HCT116 (cell line): ENCODE measurements around the gene SCARB1. TPM values are rescaled to one million over a fixed set of nuclear protein-coding genes. Genes with fewer than 3 reads are reported as not detected.

Experiments
- ATAC-seq: fragments of 200-7000 bp; cut with Tn5 transposase; 2 replicates; pipeline ENCODE4 v1.9.1; 2020; ENCODE audit warnings: mild to moderate bottlenecking, moderate library complexity
- BruUV-seq: library from RNA; stranded (reverse); fragments of 400-500 nt; replicated peaks from 2 replicates; lab custom pipeline; 2021; lab: Mats Ljungman, UMichigan
- CTCF ChIA-PET: fragments of 300-600 bp; sonication (Branson Sonifier 250); formaldehyde crosslinking; loops from one replicate; lab custom pipeline; 2021; ENCODE audit warnings: antibody characterized with exemption; lab: Charles Lee
- POLR2A ChIA-PET: fragments of 300-600, 350-600 bp; sonication (Branson Sonifier 250); formaldehyde crosslinking; loops from one replicate; lab custom pipeline; 2021; ENCODE audit warnings: antibody characterized with exemption; lab: Charles Lee
- RAD21 ChIA-PET, 2 experiments: fragments of 300-600 bp; sonication (Branson Sonifier 250); formaldehyde crosslinking; loops; one replicate each; lab custom pipeline; 2023; ENCODE audit warnings: low total read pairs in 2 of 2; ENCODE audit not compliant: uncharacterized antibody in 2 of 2, unreplicated experiment in 2 of 2, low non-redundant PET in 1 of 2; lab: Charles Lee
- DNase-seq: peaks from one replicate; pipeline ENCODE4 v3.0.0-alpha.2; 2010; ENCODE audit warnings: low read depth, low spot score
- H2AFZ ChIP-seq: fragments of 200-600 bp; shearing (Covaris generic), sonication (generic); 2 replicates; pipeline ENCODE4 v1.6.1; 2017; ENCODE audit warnings: low read depth, mixed run types, mixed read lengths, antibody characterized with exemption, low read length; ENCODE audit not compliant: poor library complexity, severe bottlenecking
- H3K27ac ChIP-seq: 2 replicates; pipeline ENCODE4 v1.5.1; 2012; ENCODE audit warnings: low read depth, low read length
- H3K27me3 ChIP-seq: fragments of 200-600 bp; sonication (generic); 2 replicates; pipeline ENCODE4 v1.6.1; 2016; ENCODE audit warnings: mixed run types, low read length, mixed read lengths; ENCODE audit not compliant: insufficient read depth
- H3K36me3 ChIP-seq, 2 experiments: fragments of 200-500 bp in 1 of 2; fragments of 200-600 bp in 1 of 2; sonication (Bioruptor generic) in 1 of 2; sonication (generic) in 1 of 2; 2 replicates each; pipeline versions ENCODE4 v1.5.1 to v1.6.1; 2014 to 2016; ENCODE audit warnings: low read length in 2 of 2, inconsistent platforms in 1 of 2, mixed read lengths in 1 of 2, mixed run types in 1 of 2; ENCODE audit not compliant: insufficient read depth in 2 of 2, control insufficient read depth in 1 of 2
- H3K4me1 ChIP-seq, 2 experiments: fragments of 200-600 bp in 1 of 2; sonication (generic) in 1 of 2; 2 replicates each; pipeline versions ENCODE4 v1.5.1 to v1.6.1; 2012 to 2017; ENCODE audit warnings: low read length in 2 of 2, inconsistent platforms in 1 of 2, mild to moderate bottlenecking in 1 of 2, mixed read lengths in 1 of 2, mixed run types in 1 of 2, moderate library complexity in 1 of 2; ENCODE audit not compliant: insufficient read depth in 2 of 2, control insufficient read depth in 1 of 2
- H3K4me2 ChIP-seq: fragments of 200-600 bp; sonication (generic); 2 replicates; pipeline ENCODE4 v1.6.1; 2017; ENCODE audit warnings: mixed run types, low read length, mixed read lengths
- H3K4me3 ChIP-seq, 2 experiments: fragments of 200-600 bp in 1 of 2; sonication (generic) in 1 of 2; replicated peaks in 1 of 2; 2 replicates each; pipeline ENCODE4 v1.5.1; 2011 to 2016; ENCODE audit warnings: low read length in 2 of 2, control low read depth in 1 of 2, low read depth in 1 of 2, mild to moderate bottlenecking in 1 of 2, mixed read lengths in 1 of 2, mixed run types in 1 of 2
- H3K79me2 ChIP-seq: fragments of 200-600 bp; sonication (generic); 2 replicates; pipeline ENCODE4 v1.6.1; 2017; ENCODE audit warnings: mild to moderate bottlenecking, mixed run types, low read length, moderate library complexity, mixed read lengths; ENCODE audit not compliant: insufficient read depth
- H3K9ac ChIP-seq: fragments of 200-600 bp; sonication (generic); 2 replicates; pipeline ENCODE4 v1.6.1; 2016; ENCODE audit warnings: low read length, mixed read lengths
- H3K9me2 ChIP-seq: fragments of 200-600 bp; sonication (generic), shearing (Covaris generic); 2 replicates; pipeline ENCODE4 v1.6.1; 2017; ENCODE audit warnings: mixed run types, mild to moderate bottlenecking, moderate library complexity; ENCODE audit not compliant: insufficient read depth
- H3K9me3 ChIP-seq, 2 experiments: fragments of 200-500 bp in 1 of 2; fragments of 200-600 bp in 1 of 2; sonication (Bioruptor generic) in 1 of 2; sonication (generic) in 1 of 2; 2 replicates each; pipeline ENCODE4 v1.6.1; 2014 to 2017; ENCODE audit warnings: low read length in 2 of 2, mixed read lengths in 2 of 2, inconsistent platforms in 1 of 2, low read depth in 1 of 2, mild to moderate bottlenecking in 1 of 2, mixed run types in 1 of 2, moderate library complexity in 1 of 2; ENCODE audit not compliant: control insufficient read depth in 1 of 2, insufficient read depth in 1 of 2
- H4K20me1 ChIP-seq: fragments of 200-600 bp; sonication (generic), shearing (Covaris generic); 2 replicates; pipeline ENCODE4 v1.6.1; 2017; ENCODE audit warnings: mixed run types, mild to moderate bottlenecking, moderate library complexity; ENCODE audit not compliant: insufficient read depth
- ATF3 ChIP-seq: IDR thresholded peaks from 2 replicates; pipeline ENCODE4 v1.6.1; 2012
- CBX3 ChIP-seq: IDR thresholded peaks from 2 replicates; pipeline ENCODE4 v1.6.1; 2012; ENCODE audit warnings: low read depth
- CEBPB ChIP-seq: IDR thresholded peaks from 2 replicates; pipeline ENCODE4 v1.6.1; 2012; ENCODE audit warnings: low read depth
- CTCF ChIP-seq, 3 experiments: fragments of 200-600 bp in 1 of 3; sonication (generic) in 1 of 3; IDR thresholded peaks in 2 of 3; conservative IDR thresholded peaks in 1 of 3; 2 replicates each; pipeline ENCODE4 v1.5.1; 2012 to 2017; ENCODE audit warnings: low read depth in 2 of 3, low read length in 2 of 3, antibody characterized with exemption in 1 of 3, borderline replicate concordance in 1 of 3, control low read depth in 1 of 3, mild to moderate bottlenecking in 1 of 3, mixed read lengths in 1 of 3, mixed run types in 1 of 3, moderate library complexity in 1 of 3; ENCODE audit not compliant: insufficient read depth in 1 of 3
- ELF1 ChIP-seq: IDR thresholded peaks from 2 replicates; pipeline ENCODE4 v1.6.1; 2012; ENCODE audit warnings: low read depth, borderline replicate concordance
- EZH2phosphoT487 ChIP-seq: fragments of 200-600 bp; IDR thresholded peaks from 2 replicates; pipeline ENCODE4 v1.6.1; 2018; ENCODE audit warnings: antibody characterized with exemption, borderline replicate concordance
- JUND ChIP-seq: IDR thresholded peaks from 2 replicates; pipeline ENCODE4 v1.6.1; 2012
- MAX ChIP-seq: IDR thresholded peaks from 2 replicates; pipeline ENCODE4 v1.6.1; 2012
- ZBTB33 ChIP-seq: IDR thresholded peaks from 2 replicates; pipeline ENCODE4 v1.6.1; 2011; ENCODE audit warnings: mild to moderate bottlenecking, low read length, moderate library complexity; ENCODE audit not compliant: insufficient replicate concordance; ENCODE audit errors: extremely low read depth
- ZFX ChIP-seq: fragments of 450-650 bp; IDR thresholded peaks from 2 replicates; pipeline ENCODE4 v1.6.1; 2017
- intact Hi-C: fragments of 100-400 bp; cut with micrococcal nuclease; formaldehyde crosslinking; loops from 2 replicates; pipeline ENCODE4 v1.10.0; 2022
- total RNA-seq: library from RNA; stranded (reverse); gene quantifications from one replicate; pipeline ENCODE4 v1.2.1, GENCODE V29; 2021; ENCODE audit not compliant: unreplicated experiment

The SCARB1 gene
- total RNA-seq, 1 experiment from 2014 or later, result 95.5 TPM

- no peak for TF ChIP-seq CTCF (IDR thresholded peaks at IDR 0.05 in 2 of 3, conservative IDR thresholded peaks at IDR 0.05 in 1 of 3; ENCODE audit: borderline replicate concordance in 1 of 3, insufficient read depth in 1 of 3, low read depth in 2 of 3, low read length in 2 of 3)
Observed at GRCh38 chr12:124849382-124849781, 14.3 kb downstream of the SCARB1 start (continued).

GRCh38 chr12:124848621-124849380 is 14.9 kb downstream of the SCARB1 start:
- BruUV-seq, result no TSS peak

More at GRCh38 chr12:124848621-124849380, 14.9 kb downstream of the SCARB1 start:
- Histone ChIP-seq H3K27ac (no peak overlapping the region), H3K79me2 (peaks cover 47% of the 10 kb centered on the region), H3K4me2 (no peak overlapping the region), H3K36me3 (peaks cover 0 to 4% of the 10 kb centered on the region in 2 experiments; a peak in 2 of 4 replicates)
- TF ChIP-seq ZFX (no peak), CBX3 (no peak), EZH2phosphoT487 (no peak), JUND (no peak), ELF1 (no peak), ZBTB33 (no peak), CEBPB (no peak), MAX (no peak), ATF3 (no peak)
- TF ChIP-seq, all 23 proteins: peak for 0
- Histone ChIP-seq H3K9me3 (no peaks in the 10 kb centered on the region), H3K4me1 (no peaks in the 10 kb centered on the region; a peak in 1 of 4 replicates), H3K9me2 (no peaks in the 10 kb centered on the region), H3K27me3 (no peaks in the 10 kb centered on the region), H3K4me3 (no peak overlapping the region), H3K9ac (no peak overlapping the region), H2AFZ (no peak overlapping the region), H4K20me1 (0 out of 2 replicates have a peak, but pooled peaks cover 4% of the 10 kb centered on the region)
- ChIA-PET CTCF (no interaction called here), RAD21 (no interaction called here), POLR2A (no interaction called here)
- intact Hi-C loops, result no loop called here
- ATAC-seq (no peak), DNase-seq (no peak)
